ENCODE results near the gene AJUBA. TPM values are rescaled to one million over a fixed set of nuclear protein-coding genes. Genes with fewer than 3 reads are reported as not detected.
A peak's percentile ranks its signal among the peaks of the same experiment; 100 is the strongest.

Gene AJUBA
- total RNA-seq, 8 experiments from 2014 or later, result 2.5 to 31.4 (median 8.9) TPM

DNA sequence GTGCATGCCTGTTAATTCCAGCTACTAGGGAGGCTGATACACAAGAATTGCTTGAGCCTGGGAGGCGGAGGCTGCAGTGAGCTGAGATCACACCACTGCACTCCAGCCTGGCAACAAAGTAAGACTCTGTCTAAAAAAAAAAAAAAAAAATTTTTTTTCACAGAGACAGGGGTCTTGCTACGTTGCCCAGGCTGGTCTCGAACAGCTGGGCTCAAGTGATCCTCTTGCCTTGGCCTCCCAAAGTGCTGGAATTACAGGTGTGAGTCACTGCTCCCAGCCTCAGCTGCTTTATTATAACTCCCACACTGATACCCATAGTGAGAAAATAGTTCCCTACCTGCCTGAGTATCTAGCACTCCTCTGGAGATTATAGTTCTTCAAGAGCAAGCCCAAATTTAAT is 36.7 kb downstream of the AJUBA start:
- Histone ChIP-seq H3K4me3 (no peak overlapping the region), H3K27ac (no peak overlapping the region), H3K4me1 (replicated peaks in 1 of 2) (no peaks in the 10 kb centered on the region)
- in situ Hi-C loops (cut with MboI; ENCODE audit: low pct_unique_long_range_greater_than_20kb in 2 of 9, low sequenced_read_pairs in 9 of 9, unreplicated experiment in 9 of 9), result no loop called here
- 94 to 100% (median 100%) methylated on average over 1 to 3 of the region's 3 CpGs; no CpG with 5 or more reads in 6 of the 10 experiments for WGBS, 10 experiments
- no peak for ATAC-seq (replicated peaks in 6 of 8)

DNA sequence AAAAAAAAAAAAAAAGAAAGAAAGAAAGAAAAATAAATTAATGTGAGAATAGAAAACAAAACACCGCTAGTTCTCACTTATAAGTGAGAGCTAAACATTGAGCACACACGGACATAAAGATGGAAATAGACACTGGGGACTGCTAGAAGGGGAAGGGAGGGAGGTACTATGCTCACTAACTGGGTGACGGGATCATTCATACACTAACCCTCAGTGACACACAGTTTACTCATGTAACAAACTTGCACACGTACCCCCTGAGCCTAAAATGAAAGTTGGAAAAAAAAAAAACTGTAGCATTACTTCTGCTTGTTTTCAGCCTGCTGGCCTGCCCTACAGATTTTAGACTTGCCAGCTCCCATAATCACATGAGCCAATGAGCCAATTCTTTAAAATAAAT is 42.7 kb downstream of the AJUBA start:
- no peak for ATAC-seq (replicated peaks in 6 of 8)
- in situ Hi-C loops (cut with MboI; ENCODE audit: low pct_unique_long_range_greater_than_20kb in 2 of 9, low sequenced_read_pairs in 9 of 9, unreplicated experiment in 9 of 9), result no loop called here
- WGBS, 10 experiments, result 39 to 95% (median 89%) methylated on average over 3 to 4 of the region's 4 CpGs; no CpG with 5 or more reads in 3 of the 10 experiments
- Histone ChIP-seq H3K4me3 (no peak overlapping the region), H3K27ac (no peak overlapping the region), H3K4me1 (replicated peaks in 1 of 2) (no peaks in the 10 kb centered on the region)

DNA sequence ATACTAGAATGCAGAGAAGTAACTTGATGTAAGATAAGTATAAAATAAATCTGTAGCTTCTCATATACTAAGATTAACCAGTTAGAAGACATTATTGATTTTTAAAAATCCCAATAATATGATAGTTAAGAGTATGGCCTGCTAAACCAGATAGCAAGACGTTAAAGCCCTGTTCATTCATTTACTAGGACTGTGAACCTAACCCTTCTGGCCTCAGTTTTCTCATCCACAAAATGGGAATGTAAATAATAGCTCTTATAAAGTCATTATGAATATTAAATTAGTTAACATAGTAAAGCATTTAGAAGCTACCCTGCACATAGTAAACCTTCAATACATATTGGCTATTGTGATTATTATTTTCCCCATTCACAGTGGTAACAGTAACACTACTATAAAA is 47.2 kb downstream of the AJUBA start:
- Histone ChIP-seq H3K4me3 (no peak overlapping the region), H3K4me1 (replicated peaks in 1 of 2) (no peaks in the 10 kb centered on the region), H3K27ac (no peak overlapping the region)
- 50 to 100% (median 75%) methylated on average over 1 of the region's 1 CpG; no CpG with 5 or more reads in 1 of the 10 experiments for WGBS, 10 experiments
- in situ Hi-C loops (cut with MboI; ENCODE audit: low pct_unique_long_range_greater_than_20kb in 2 of 9, low sequenced_read_pairs in 9 of 9, unreplicated experiment in 9 of 9), result no loop called here
- ATAC-seq (replicated peaks in 6 of 8), result no peak

DNA sequence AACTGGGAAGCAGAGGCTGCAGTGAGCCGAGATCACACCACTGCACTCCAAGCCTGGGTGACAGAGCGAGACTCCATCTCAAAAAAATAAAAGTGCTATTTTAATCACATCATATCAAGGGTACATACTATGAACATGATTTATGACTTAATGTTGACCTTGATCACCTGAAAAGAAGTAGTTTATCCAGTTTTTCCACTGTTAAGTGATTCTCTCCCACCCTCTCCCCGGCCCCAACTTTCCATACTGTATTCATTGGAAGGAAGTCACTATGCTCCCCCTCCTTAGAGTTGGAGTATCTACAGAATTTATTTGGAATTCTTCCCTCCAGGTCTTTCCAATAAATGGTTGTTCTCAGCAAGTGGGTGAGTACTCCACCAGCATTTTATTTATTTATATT is 50.2 kb downstream of the AJUBA start:
- ATAC-seq (replicated peaks in 6 of 8), result no peak
- 83 to 100% (median 100%) methylated on average over 1 to 3 of the region's 3 CpGs; no CpG with 5 or more reads in 6 of the 10 experiments for WGBS, 10 experiments
- peaks cover 10% of the 10 kb centered on the region in 2 donors for H3K4me1 ChIP-seq (replicated peaks in 1 of 2)
- in situ Hi-C loops (cut with MboI; ENCODE audit: low pct_unique_long_range_greater_than_20kb in 2 of 9, low sequenced_read_pairs in 9 of 9, unreplicated experiment in 9 of 9), result no loop called here
- no peak overlapping the region for H3K27ac ChIP-seq
- H3K4me3 ChIP-seq, result no peak overlapping the region

DNA sequence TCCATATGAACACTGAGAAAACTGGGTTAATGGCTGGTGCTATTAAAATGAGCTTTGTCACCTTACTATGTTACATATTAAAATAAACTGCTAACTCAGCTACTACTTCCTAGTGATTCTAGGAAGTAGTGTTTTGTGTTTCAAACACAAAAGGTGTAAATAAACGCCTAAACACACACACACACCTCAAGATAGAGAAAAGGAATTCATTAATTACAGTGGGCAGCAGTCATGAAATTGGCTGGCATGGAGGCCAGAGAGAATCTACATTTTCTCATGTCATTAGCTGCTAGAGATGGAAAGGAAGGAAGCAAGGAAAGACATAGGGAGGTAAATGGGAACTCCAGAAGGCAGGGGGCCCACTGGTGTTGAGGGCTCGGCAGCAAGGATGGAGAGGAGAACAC is 52.4 kb downstream of the AJUBA start:
- peaks cover 10% of the 10 kb centered on the region in 2 donors for H3K4me1 ChIP-seq (replicated peaks in 1 of 2)
- H3K27ac ChIP-seq, result peak overlapping the region; percentile 70 to 72
- WGBS, 10 experiments, result 0 to 40% (median 0%) methylated on average over 1 to 2 of the region's 2 CpGs; no CpG with 5 or more reads in 5 of the 10 experiments
- peak in 3 of 8 experiments; percentile 0 for ATAC-seq (replicated peaks in 6 of 8)
- in situ Hi-C loops (cut with MboI; ENCODE audit: low pct_unique_long_range_greater_than_20kb in 2 of 9, low sequenced_read_pairs in 9 of 9, unreplicated experiment in 9 of 9), result no loop called here
- H3K4me3 ChIP-seq, result peak overlapping the region; percentile 37 to 92 (median 66)

DNA sequence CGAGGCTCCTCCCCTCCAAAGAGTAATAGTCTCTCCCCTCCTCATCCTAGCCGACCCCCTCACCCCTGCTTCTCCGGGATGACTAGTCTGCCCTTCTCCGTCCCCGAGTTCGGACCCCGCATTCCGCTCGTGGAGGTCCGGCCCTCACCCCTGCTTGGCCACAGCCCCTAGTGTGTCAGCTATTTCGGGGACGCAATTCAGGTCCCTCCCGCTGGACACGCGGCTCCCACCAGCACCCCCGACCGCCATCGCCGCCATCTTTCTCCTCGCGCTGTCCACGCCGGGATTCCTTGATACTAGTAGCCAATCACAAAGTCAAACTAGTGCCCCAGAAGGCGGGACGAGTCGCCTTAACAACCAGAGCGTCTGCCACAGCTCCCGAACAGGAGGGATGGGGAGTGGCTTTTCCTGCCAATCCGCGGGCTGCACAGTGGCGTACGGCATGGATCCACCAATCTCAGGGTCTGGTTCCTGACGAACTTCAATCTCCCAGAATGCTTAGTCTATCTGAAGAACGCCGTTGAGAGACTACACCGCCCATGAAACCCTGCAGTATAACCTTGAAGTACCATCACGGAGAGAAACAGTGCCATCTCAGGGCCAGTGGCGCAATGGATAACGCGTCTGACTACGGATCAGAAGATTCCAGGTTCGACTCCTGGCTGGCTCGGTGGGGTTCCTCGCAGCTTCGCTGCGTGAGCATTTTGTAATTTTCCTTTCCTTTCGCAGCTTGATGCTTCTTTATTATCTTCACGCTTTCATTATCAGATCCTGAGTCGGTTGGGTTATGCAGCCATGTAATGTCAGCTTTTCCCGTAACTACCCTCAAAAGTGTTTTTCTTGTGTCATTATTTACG is 53.0 kb downstream of the AJUBA start, which contains the start of gene PRMT5:
TSS of gene PRMT5 (minus strand) at position 273 of the 857 bp plus-strand sequence. CDS start at position 258, 15 bp downstream.
- peak; percentile 89 to 98 (median 96) for ATAC-seq (replicated peaks in 6 of 8)
- H3K4me1 ChIP-seq (replicated peaks in 1 of 2), result peaks cover 10% of the 10 kb centered on the region in 2 donors
- 0 to 8% (median 0%) methylated on average over 1 to 18 of the region's 51 CpGs; no CpG with 5 or more reads in 1 of the 10 experiments for whole genome bisulfite sequencing, 10 experiments
- H3K4me3 ChIP-seq, result peak within 1 kb of the TSS; percentile 66 to 92 (median 91)
- in situ Hi-C loops (cut with MboI; ENCODE audit: low pct_unique_long_range_greater_than_20kb in 2 of 9, low sequenced_read_pairs in 9 of 9, unreplicated experiment in 9 of 9), result no loop called here
- peak within 1 kb of the TSS; percentile 93 to 96 for H3K27ac ChIP-seq

DNA sequence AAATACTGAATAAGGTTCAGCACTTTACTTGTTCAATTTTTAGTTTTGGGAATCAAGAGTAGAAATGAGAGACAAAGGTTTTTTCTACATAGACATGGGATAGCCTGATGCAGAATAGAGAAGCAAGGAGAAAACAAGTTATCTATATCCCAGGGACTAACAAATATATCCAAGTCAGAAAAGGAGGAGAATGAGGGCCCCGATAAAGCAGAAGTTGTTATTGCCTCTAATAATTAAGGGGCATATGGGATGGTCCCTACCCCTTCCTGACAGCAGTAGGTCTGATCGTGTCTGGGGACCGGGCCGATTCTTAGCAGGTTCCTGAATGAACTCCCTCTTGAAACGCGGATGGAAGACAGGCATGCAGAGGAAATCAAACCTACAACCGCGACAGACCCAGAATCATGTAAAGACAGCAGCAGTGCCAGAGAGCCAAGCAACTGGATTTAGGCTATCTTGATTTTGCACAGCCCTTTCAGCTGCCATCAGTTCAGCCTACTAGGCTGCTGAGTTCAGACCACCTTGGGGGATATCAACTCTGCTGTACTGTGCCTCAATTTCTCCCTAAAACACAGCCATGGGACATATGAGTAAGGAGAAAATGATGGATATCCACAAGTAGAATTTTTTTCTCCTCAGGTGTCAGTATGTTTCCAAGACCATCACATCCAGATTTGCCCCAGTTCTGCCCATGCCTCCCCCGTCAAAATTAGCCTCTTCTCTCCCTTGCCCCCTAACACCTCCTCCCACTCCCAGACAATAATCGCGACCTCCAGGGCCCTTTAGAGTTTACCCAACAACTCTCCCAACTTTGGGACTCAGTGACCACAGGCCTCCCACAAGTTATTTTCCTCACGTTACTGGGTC is 53.9 kb downstream of the AJUBA start:
- Histone ChIP-seq H3K27ac (peak overlapping the region; percentile 93 to 96), H3K4me3 (peak overlapping the region; percentile 66 to 92 (median 91)), H3K4me1 (replicated peaks in 1 of 2) (peaks cover 10% of the 10 kb centered on the region in 2 donors)
- ATAC-seq (replicated peaks in 6 of 8), result no peak
- in situ Hi-C loops (cut with MboI; ENCODE audit: low pct_unique_long_range_greater_than_20kb in 2 of 9, low sequenced_read_pairs in 9 of 9, unreplicated experiment in 9 of 9), result no loop called here
- 0 to 48% (median 16%) methylated on average over 2 to 9 of the region's 12 CpGs; no CpG with 5 or more reads in 2 of the 10 experiments for WGBS, 10 experiments

DNA sequence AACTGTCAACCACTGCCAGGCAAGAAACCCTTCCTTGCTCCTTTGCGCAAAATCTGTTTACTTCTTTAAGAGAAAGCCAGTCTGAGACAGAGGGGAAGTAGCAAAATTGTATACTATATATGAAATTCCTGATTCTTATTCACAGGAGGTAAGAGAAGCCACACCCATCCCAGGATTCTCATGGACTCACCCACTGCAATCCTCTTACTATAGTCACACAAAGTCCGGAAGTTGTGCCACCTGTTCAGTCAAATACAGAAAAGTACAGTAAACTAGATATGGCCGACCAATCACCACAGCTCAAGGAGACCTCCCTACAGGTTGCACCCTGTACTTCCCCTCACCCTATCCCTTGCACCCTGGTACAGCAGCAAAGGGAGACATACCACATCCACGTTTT is 56.0 kb downstream of the AJUBA start:
- WGBS, 10 experiments, result 52 to 100% (median 85%) methylated on average over 1 to 3 of the region's 4 CpGs; no CpG with 5 or more reads in 4 of the 10 experiments

DNA sequence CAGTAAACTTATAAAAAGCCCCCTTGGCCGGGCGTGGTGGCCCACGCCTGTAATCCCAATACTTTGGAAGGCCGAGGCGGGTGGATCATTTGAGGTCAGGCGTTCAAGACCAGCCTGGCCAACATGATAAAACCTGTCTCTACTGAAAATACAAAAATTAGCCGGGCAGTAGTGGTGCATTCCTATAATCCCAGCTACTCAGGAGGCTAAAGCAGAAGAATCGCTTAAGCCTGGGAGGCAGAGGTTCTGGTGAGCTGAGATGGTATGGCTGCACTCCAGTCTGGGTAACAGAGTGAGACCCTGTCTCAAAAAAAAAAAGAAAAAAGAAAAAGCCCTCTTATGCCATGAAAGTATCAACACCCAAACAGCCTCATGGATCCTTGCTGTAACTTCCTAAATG is 56.8 kb downstream of the AJUBA start:
- Histone ChIP-seq H3K4me3 (no peak overlapping the region), H3K27ac (no peak overlapping the region), H3K4me1 (replicated peaks in 1 of 2) (peaks cover 10% of the 10 kb centered on the region in 2 donors)
- WGBS, 10 experiments, result 82 to 100% (median 98%) methylated on average over 1 to 7 of the region's 8 CpGs; no CpG with 5 or more reads in 5 of the 10 experiments
- no peak for ATAC-seq (replicated peaks in 6 of 8)
- in situ Hi-C loops (cut with MboI; ENCODE audit: low pct_unique_long_range_greater_than_20kb in 2 of 9, low sequenced_read_pairs in 9 of 9, unreplicated experiment in 9 of 9), result no loop called here

More for the DNA sequence above, 56.0 kb downstream of the AJUBA start:
- H3K4me3 ChIP-seq, result no peak overlapping the region
- in situ Hi-C loops (cut with MboI; ENCODE audit: low pct_unique_long_range_greater_than_20kb in 2 of 9, low sequenced_read_pairs in 9 of 9, unreplicated experiment in 9 of 9), result no loop called here
- no peak for ATAC-seq (replicated peaks in 6 of 8)
- H3K27ac ChIP-seq, result no peak overlapping the region
- H3K4me1 ChIP-seq (replicated peaks in 1 of 2), result peaks cover 10% of the 10 kb centered on the region in 2 donors

DNA sequence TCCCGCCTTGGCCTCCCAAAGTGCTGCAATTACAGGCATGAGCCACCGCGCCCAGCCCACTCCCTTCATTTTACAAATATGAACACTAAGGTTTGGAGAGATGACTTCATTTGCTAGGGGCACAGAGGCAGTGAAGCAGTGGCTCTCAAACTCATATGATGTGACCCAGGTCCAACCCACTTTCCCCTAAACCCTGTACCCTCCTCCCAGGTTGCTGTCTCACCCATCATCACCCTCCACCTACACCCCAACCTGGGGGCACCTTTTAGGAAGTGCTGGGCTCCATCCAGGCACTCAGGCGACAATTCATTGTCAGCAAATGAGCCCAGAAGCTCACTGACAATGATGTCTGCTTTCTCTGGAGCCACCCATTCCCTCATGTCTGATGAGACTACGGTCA is 58.6 kb downstream of the AJUBA start:
- H3K4me1 ChIP-seq (replicated peaks in 1 of 2), result peaks cover 13 to 15% of the 10 kb centered on the region in 2 donors
- no peak for ATAC-seq (replicated peaks in 6 of 8)
- WGBS, 10 experiments, result 88 to 100% (median 95%) methylated on average over 2 to 4 of the region's 5 CpGs; no CpG with 5 or more reads in 3 of the 10 experiments
- in situ Hi-C loops (cut with MboI; ENCODE audit: low pct_unique_long_range_greater_than_20kb in 2 of 9, low sequenced_read_pairs in 9 of 9, unreplicated experiment in 9 of 9), result no loop called here
- H3K27ac ChIP-seq, result no peak overlapping the region
- H3K4me3 ChIP-seq, result no peak overlapping the region

DNA sequence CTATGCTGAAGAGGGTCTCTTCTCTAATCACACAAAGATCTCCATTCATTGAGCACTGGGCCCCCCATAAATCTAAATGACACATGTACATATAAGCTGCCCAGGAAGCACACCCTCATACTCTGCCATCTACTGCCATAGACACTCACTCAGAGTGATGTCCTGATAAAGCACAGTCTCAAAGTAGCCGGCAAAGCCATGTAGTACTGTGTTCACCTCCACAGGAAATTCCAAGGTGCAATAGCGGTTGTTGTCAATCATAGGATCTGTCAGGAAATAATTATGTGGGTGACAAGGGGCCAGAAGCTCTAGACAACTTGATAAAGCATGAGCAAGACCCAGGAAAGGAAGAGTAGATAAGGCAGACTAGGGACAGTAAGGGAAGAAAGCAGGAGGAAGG is 60.1 kb downstream of the AJUBA start:
- 80 to 100% (median 100%) methylated on average over 1 to 2 of the region's 2 CpGs; no CpG with 5 or more reads in 2 of the 10 experiments for WGBS, 10 experiments
- in situ Hi-C loops (cut with MboI; ENCODE audit: low pct_unique_long_range_greater_than_20kb in 2 of 9, low sequenced_read_pairs in 9 of 9, unreplicated experiment in 9 of 9), result no loop called here
- ATAC-seq (replicated peaks in 6 of 8), result no peak
- H3K4me1 ChIP-seq (replicated peaks in 1 of 2), result peaks cover 10 to 13% of the 10 kb centered on the region in 2 donors
- H3K4me3 ChIP-seq, result no peak overlapping the region
- no peak overlapping the region for H3K27ac ChIP-seq

All from motor neuron (in vitro differentiated cells).